H1 (cell line): ENCODE data around the gene VSX1. TPM values are rescaled to one million over a fixed set of nuclear protein-coding genes. Genes with fewer than 3 reads are reported as not detected.

Experiments
- CTCF ChIA-PET: fragments of 300-600 bp; sonication (Branson Sonifier 250); formaldehyde crosslinking; loops from one replicate; lab custom pipeline; 2021; ENCODE audit not compliant: partially characterized antibody; lab: Charles Lee
- POLR2A ChIA-PET: fragments of 300-600 bp; sonication (Branson Sonifier 250); formaldehyde crosslinking; loops from one replicate; lab custom pipeline; 2021; ENCODE audit warnings: inconsistent platforms; ENCODE audit not compliant: partially characterized antibody; lab: Charles Lee
- DNase-seq, 2 experiments: peaks; one replicate each; pipeline versions ENCODE4 v3.0.0 to v3.0.0-alpha.2; 2010 to 2022; ENCODE audit warnings: low spot score in 2 of 2, low read depth in 1 of 2, mixed read lengths in 1 of 2
- FAIRE-seq: peaks from 2 replicates; lab custom pipeline; 2011; peaks lifted over from hg19 to GRCh38; lab: Jason Lieb, UNC
- H2AFZ ChIP-seq: 2 replicates; pipeline ENCODE4 v1.8.1; 2012; ENCODE audit warnings: low read length, inconsistent platforms
- H2AK5ac ChIP-seq: 2 replicates; pipeline ENCODE4 v1.6.1; 2013; ENCODE audit warnings: low read depth, low read length
- H2BK120ac ChIP-seq: replicated peaks from 2 replicates; pipeline ENCODE3; 2013; ENCODE audit warnings: low read depth, low read length, inconsistent platforms
- H2BK12ac ChIP-seq: 2 replicates; pipeline ENCODE4 v1.6.1; 2013; ENCODE audit warnings: low read depth, low read length
- H2BK15ac ChIP-seq: 2 replicates; pipeline ENCODE4 v1.6.1; 2013; ENCODE audit warnings: low read length
- H2BK20ac ChIP-seq: 2 replicates; pipeline ENCODE4 v1.6.1; 2013; ENCODE audit warnings: low read length
- H2BK5ac ChIP-seq: 2 replicates; pipeline ENCODE4 v1.6.1; 2013; ENCODE audit warnings: low read depth, low read length
- H3K14ac ChIP-seq: 2 replicates; pipeline ENCODE4 v1.6.1; 2013; ENCODE audit warnings: inconsistent platforms; ENCODE audit not compliant: insufficient read length
- H3K18ac ChIP-seq: 2 replicates; pipeline ENCODE4 v1.6.1; 2013; ENCODE audit warnings: low read length; ENCODE audit errors: extremely low read depth
- H3K23ac ChIP-seq: 2 replicates; pipeline ENCODE4 v1.6.1; 2013; ENCODE audit warnings: inconsistent platforms; ENCODE audit not compliant: insufficient read length
- H3K23me2 ChIP-seq: 2 replicates; pipeline ENCODE4 v1.6.1; 2013; ENCODE audit warnings: low read depth, low read length
- H3K27ac ChIP-seq: 2 replicates; pipeline ENCODE4 v1.6.1; 2011; ENCODE audit warnings: low read depth, low read length, inconsistent platforms
- H3K27me3 ChIP-seq, 4 experiments: replicated peaks in 1 of 4; 1 replicate in 1 of 4; 2 replicates in 3 of 4; pipeline versions ENCODE4 v1.6.1 to v1.8.1; 2011 to 2013; ENCODE audit warnings: low read length in 3 of 4, mild to moderate bottlenecking in 3 of 4, inconsistent platforms in 2 of 4, mixed read lengths in 2 of 4, moderate library complexity in 1 of 4; ENCODE audit not compliant: control insufficient read depth in 3 of 4, insufficient read depth in 3 of 4; ENCODE audit errors: extremely low read depth in 1 of 4
- H3K36me3 ChIP-seq, 4 experiments: 2 replicates each; pipeline versions ENCODE4 v1.6.1 to v1.8.1; 2011 to 2013; ENCODE audit warnings: mild to moderate bottlenecking in 4 of 4, low read length in 3 of 4, moderate library complexity in 2 of 4, control low read depth in 1 of 4, inconsistent platforms in 1 of 4; ENCODE audit not compliant: insufficient read depth in 4 of 4, control insufficient read depth in 2 of 4
- H3K4ac ChIP-seq: replicated peaks from 2 replicates; pipeline ENCODE3; 2013; ENCODE audit warnings: low read length, low read depth, mixed read lengths, inconsistent platforms; ENCODE audit not compliant: insufficient read length
- H3K4me1 ChIP-seq, 4 experiments: replicated peaks in 1 of 4; 1 replicate in 1 of 4; 2 replicates in 3 of 4; pipeline versions ENCODE4 v1.6.1 to v1.8.1; 2011 to 2013; ENCODE audit warnings: low read length in 3 of 4, inconsistent platforms in 2 of 4, mixed read lengths in 1 of 4; ENCODE audit not compliant: insufficient read depth in 4 of 4, control insufficient read depth in 3 of 4
- H3K4me2 ChIP-seq, 2 experiments: 2 replicates each; pipeline versions ENCODE4 v1.6.1 to v1.8.1; 2011 to 2013; ENCODE audit warnings: low read depth in 2 of 2, low read length in 2 of 2, control low read depth in 1 of 2, inconsistent platforms in 1 of 2, mild to moderate bottlenecking in 1 of 2; ENCODE audit not compliant: insufficient read depth in 1 of 2
- H3K4me3 ChIP-seq, 4 experiments: fragments of 200-600, 300-600 bp in 1 of 4; sonication (generic), shearing (Covaris generic), sonication (Bioruptor Twin) in 1 of 4; 2 replicates each; pipeline versions ENCODE4 v1.5.1 to v1.8.1; 2011 to 2016; ENCODE audit warnings: low read length in 4 of 4, low read depth in 3 of 4, control low read depth in 2 of 4, inconsistent platforms in 2 of 4, mild to moderate bottlenecking in 2 of 4, mixed read lengths in 1 of 4, moderate library complexity in 1 of 4; ENCODE audit not compliant: insufficient read depth in 2 of 4; ENCODE audit errors: extremely low read depth in 1 of 4
- H3K56ac ChIP-seq: replicated peaks from 2 replicates; pipeline ENCODE3; 2013; ENCODE audit warnings: low read depth, mild to moderate bottlenecking, mixed read lengths, low read length, inconsistent platforms; ENCODE audit not compliant: insufficient read length
- H3K79me1 ChIP-seq: 2 replicates; pipeline ENCODE4 v1.6.1; 2013; ENCODE audit warnings: low read depth, low read length, control low read depth
- H3K79me2 ChIP-seq, 2 experiments: 2 replicates each; pipeline versions ENCODE4 v1.6.1 to v1.8.1; 2012 to 2013; ENCODE audit warnings: low read length in 2 of 2, mild to moderate bottlenecking in 2 of 2, inconsistent platforms in 1 of 2; ENCODE audit not compliant: insufficient read depth in 2 of 2, control insufficient read depth in 1 of 2
- H3K9ac ChIP-seq, 4 experiments: replicated peaks in 1 of 4; 1 replicate in 1 of 4; 2 replicates in 3 of 4; pipeline versions ENCODE4 v1.6.1 to v1.8.1; 2011 to 2013; ENCODE audit warnings: low read depth in 3 of 4, low read length in 3 of 4, control low read depth in 2 of 4, mild to moderate bottlenecking in 2 of 4, moderate library complexity in 2 of 4, inconsistent platforms in 1 of 4; ENCODE audit errors: extremely low read depth in 1 of 4
- H3K9me3 ChIP-seq, 2 experiments: 2 replicates each; pipeline versions ENCODE4 v1.6.1 to v1.8.1; 2012 to 2013; ENCODE audit warnings: mild to moderate bottlenecking in 2 of 2, moderate library complexity in 2 of 2, control low read depth in 1 of 2, inconsistent platforms in 1 of 2, low read depth in 1 of 2, low read length in 1 of 2, mixed read lengths in 1 of 2; ENCODE audit not compliant: insufficient read depth in 2 of 2
- H4K20me1 ChIP-seq, 2 experiments: replicated peaks in 1 of 2; 2 replicates each; pipeline versions ENCODE3 to v1.8.1; 2011 to 2013; ENCODE audit warnings: inconsistent platforms in 2 of 2, low read length in 2 of 2, mild to moderate bottlenecking in 1 of 2; ENCODE audit not compliant: insufficient read depth in 2 of 2, control insufficient read depth in 1 of 2
- H4K5ac ChIP-seq: 2 replicates; pipeline ENCODE4 v1.6.1; 2013; ENCODE audit warnings: low read length, low read depth, mixed read lengths, inconsistent platforms; ENCODE audit not compliant: insufficient read length
- H4K8ac ChIP-seq: 2 replicates; pipeline ENCODE4 v1.8.0; 2013; ENCODE audit warnings: mild to moderate bottlenecking, moderate library complexity, low read length, inconsistent platforms; ENCODE audit not compliant: insufficient read depth; ENCODE audit errors: extremely low read depth
- H4K91ac ChIP-seq: replicated peaks from 2 replicates; pipeline ENCODE3; 2013; ENCODE audit warnings: low read length, mixed read lengths, inconsistent platforms; ENCODE audit not compliant: insufficient read length
- WGBS, 2 experiments: shearing (Covaris generic) in 1 of 2; methylation state at CpG; one replicate each; pipeline versions ENCODE4 v1.1.6 to v1.1.7; 2013 to 2015; ENCODE audit warnings: low lambda C conversion rate in 2 of 2, mixed read lengths in 2 of 2, inconsistent platforms in 1 of 2, low coverage in 1 of 2, missing lambda C conversion rate in 1 of 2; ENCODE audit not compliant: insufficient replicate concordance in 2 of 2, insufficient coverage in 1 of 2, insufficient read length in 1 of 2; ENCODE audit errors: extremely low coverage in 1 of 2, missing lambda C conversion rate in 1 of 2; 5-methylcytosine and 5-hydroxymethylcytosine counted together
- polyA plus RNA-seq, 7 experiments: library from polyadenylated mRNA; depleted of rRNA in 3 of 7; stranded (reverse) in 5 of 7; unstranded in 2 of 7; fragments of >200 nt in 5 of 7; fragments of 200-250 nt in 2 of 7; gene quantifications; 1 replicate in 5 of 7; 2 replicates in 1 of 7; 4 replicates in 1 of 7; pipeline versions ENCODE4 v1.2.1 to v1.2.3, GENCODE V29; 2011 to 2013; ENCODE audit warnings: missing spikeins in 2 of 7, mixed read lengths in 2 of 7
- total RNA-seq: library from RNA; stranded (reverse); fragmentation: NEBNext Ultra II Directional; extraction: Animal tissue kit (Norgen Biotek cat#: 25700); gene quantifications from 2 replicates; pipeline ENCODE4 v1.2.1, GENCODE V29; 2021

VSX1 gene
- total and polyA plus RNA-seq, 2 of the 8 experiments (the other 6 are each of a cell fraction or from before 2014, with no cell fraction given), result 0.14 TPM; not detected in 1

GRCh38 chr20:25084626-25085187, 2.8 kb upstream of the VSX1 start:
- H3K79me1 ChIP-seq, result no peaks in the 10 kb centered on the region
- H3K4ac ChIP-seq, result no peak overlapping the region
- 12% methylated on average over 26 of the region's 36 CpGs; no CpG with 5 or more reads in 1 of the 2 experiments for WGBS, 2 experiments
- no peak overlapping the region for H3K23ac ChIP-seq
- H2BK12ac ChIP-seq, result no peak overlapping the region
- peaks cover 2 to 4% of the 10 kb centered on the region in 2 experiments for H4K20me1 ChIP-seq
- POLR2A ChIA-PET, result no interaction called here
- H3K14ac ChIP-seq, result no peak overlapping the region
- no peak overlapping the region for H3K56ac ChIP-seq
- no peaks in the 10 kb centered on the region for H3K9me3 ChIP-seq
- no peak overlapping the region for H3K27ac ChIP-seq
- no peaks in the 10 kb centered on the region; a peak in 1 of 8 replicates for H3K36me3 ChIP-seq
- H3K79me2 ChIP-seq, result no peaks in the 10 kb centered on the region
- H3K4me3 ChIP-seq, result peak overlapping the region in 3 of 4 experiments; percentile 25 to 53 (median 32); a peak in 6 of 8 replicates
- no peak overlapping the region for H2BK120ac ChIP-seq
- H2AK5ac ChIP-seq, result no peak overlapping the region
- H2BK15ac ChIP-seq, result no peak overlapping the region
- DNase-seq (peak in 1 of 2 experiments; percentile 68), FAIRE-seq (no peak)
- peaks cover 9% of the 10 kb centered on the region; the same call in 1 of the 2 replicates for H3K23me2 ChIP-seq
- no peak overlapping the region for H4K5ac ChIP-seq
- CTCF ChIA-PET, result interaction anchor here (0.9 to 2.1 kb wide), 7 partner anchors 54 to 211 kb away, joined by 3 to 6 read pairs (median 3); partner anchors contain the start of gene PYGB
- peaks cover 58 to 80% (median 72%) of the 10 kb centered on the region in 4 experiments for H3K27me3 ChIP-seq
- no peak overlapping the region for H2BK20ac ChIP-seq
- no peak overlapping the region for H4K91ac ChIP-seq
- peak overlapping the region; percentile 70 to 91 for H3K4me2 ChIP-seq
- no peak overlapping the region for H4K8ac ChIP-seq
- H3K9ac ChIP-seq, result no peak overlapping the region
- no peak overlapping the region for H2BK5ac ChIP-seq
- H3K18ac ChIP-seq, result no peak overlapping the region
- H3K4me1 ChIP-seq, result peaks cover 0 to 12% (median 5%) of the 10 kb centered on the region in 4 experiments; a peak in 5 of 7 replicates
- no peak overlapping the region for H2AFZ ChIP-seq
